Ishikawa (cell line): ENCODE measurements around the gene SLC26A4.

ENCODE experiments used
- CREB1 ChIP-seq: IDR thresholded peaks from 2 replicates; pipeline ENCODE4 v1.6.1; 2012; ENCODE audit warnings: low read depth
- EGR1 ChIP-seq: IDR thresholded peaks from 2 replicates; pipeline ENCODE4 v1.6.1; 2012
- EP300 ChIP-seq: IDR thresholded peaks from 2 replicates; pipeline ENCODE4 v1.6.1; 2012; ENCODE audit warnings: borderline replicate concordance
- FOXM1 ChIP-seq: IDR thresholded peaks from 2 replicates; pipeline ENCODE4 v1.6.1; 2012; ENCODE audit warnings: low read depth, borderline replicate concordance
- MAX ChIP-seq: IDR thresholded peaks from 2 replicates; pipeline ENCODE4 v1.6.1; 2012
- NFIC ChIP-seq: IDR thresholded peaks from 2 replicates; pipeline ENCODE4 v1.6.1; 2012
- RAD21 ChIP-seq: IDR thresholded peaks from 2 replicates; pipeline ENCODE4 v1.6.1; 2012; ENCODE audit warnings: low read depth
- REST ChIP-seq: IDR thresholded peaks from 2 replicates; pipeline ENCODE4 v1.6.1; 2012; ENCODE audit warnings: low read depth, mild to moderate bottlenecking
- TAF1 ChIP-seq: IDR thresholded peaks from 2 replicates; pipeline ENCODE4 v1.6.1; 2012; ENCODE audit warnings: low read depth, mild to moderate bottlenecking
- TCF12 ChIP-seq: IDR thresholded peaks from 2 replicates; pipeline ENCODE4 v1.6.1; 2012; ENCODE audit warnings: low read depth
- TEAD4 ChIP-seq: IDR thresholded peaks from 2 replicates; pipeline ENCODE4 v1.6.1; 2012
- USF1 ChIP-seq: IDR thresholded peaks from 2 replicates; pipeline ENCODE4 v1.6.1; 2012
- YY1 ChIP-seq: IDR thresholded peaks from 2 replicates; pipeline ENCODE4 v1.6.1; 2012; ENCODE audit warnings: low read depth
- ZBTB7A ChIP-seq: IDR thresholded peaks from 2 replicates; pipeline ENCODE4 v1.6.1; 2012; ENCODE audit warnings: low read depth

Gene SLC26A4

GRCh38 chr7:107661081-107661864 lies 645 bp downstream of the SLC26A4 start:
- TF ChIP-seq REST, result peak; percentile 83
- no peak for TF ChIP-seq EGR1
- TF ChIP-seq NFIC, result peak; percentile 57; the same call in 1 of the 2 replicates
- TF ChIP-seq RAD21, result peak; percentile 27; the same call in 1 of the 2 replicates
- TF ChIP-seq ZBTB7A, result peak; percentile 71; the same call in 1 of the 2 replicates
- TF ChIP-seq MAX, result peak; percentile 79

GRCh38 chr7:107661865-107662379 lies 1.3 kb downstream of the SLC26A4 start:
- TF ChIP-seq NFIC (no peak), EGR1 (no peak), TAF1 (no peak), FOXM1 (no peak), REST (no peak), RAD21 (no peak), ZBTB7A (no peak), USF1 (no peak)

GRCh38 chr7:107663196-107663595 lies 2.6 kb downstream of the SLC26A4 start:
- TF ChIP-seq EP300 (no peak), TEAD4 (no peak), FOXM1 (no peak), MAX (no peak), ZBTB7A (no peak), CREB1 (no peak), USF1 (no peak), TAF1 (no peak), YY1 (no peak), NFIC (no peak), TCF12 (no peak), RAD21 (no peak)

- no peak for TF ChIP-seq RAD21
- no peak for TF ChIP-seq USF1
- no peak for TF ChIP-seq EGR1
- TF ChIP-seq FOXM1, result no peak
Measured at GRCh38 chr7:107666790-107667189, 6.2 kb downstream of the SLC26A4 start.

GRCh38 chr7:107667341-107667740 lies 6.7 kb downstream of the SLC26A4 start:
- TF ChIP-seq NFIC, result no peak
- TF ChIP-seq USF1, result no peak
- TF ChIP-seq FOXM1, result no peak
- no peak for TF ChIP-seq REST
- no peak for TF ChIP-seq ZBTB7A
